HG02943 (cell line): Measurements from ENCODE around the gene FBXO11.

Source experiments
- ATAC-seq: cut with Tn5 transposase; IDR thresholded peaks from one replicate; pipeline ENCODE4 v1.9.1; 2021; ENCODE audit warnings: mild to moderate bottlenecking, low read depth, moderate library complexity; ENCODE audit not compliant: unreplicated experiment

Gene FBXO11

GRCh38 chr2:47744074-47744473, 162.2 kb downstream of the FBXO11 start:
- ATAC-seq = no peak

- ATAC-seq = no peak
Measured at GRCh38 chr2:47741637-47742036, 164.7 kb downstream of the FBXO11 start.

GRCh38 chr2:47741101-47741500, 165.2 kb downstream of the FBXO11 start:
- ATAC-seq = no peak
